ENCODE data around the gene BSDC1.

The BSDC1 gene

DNA sequence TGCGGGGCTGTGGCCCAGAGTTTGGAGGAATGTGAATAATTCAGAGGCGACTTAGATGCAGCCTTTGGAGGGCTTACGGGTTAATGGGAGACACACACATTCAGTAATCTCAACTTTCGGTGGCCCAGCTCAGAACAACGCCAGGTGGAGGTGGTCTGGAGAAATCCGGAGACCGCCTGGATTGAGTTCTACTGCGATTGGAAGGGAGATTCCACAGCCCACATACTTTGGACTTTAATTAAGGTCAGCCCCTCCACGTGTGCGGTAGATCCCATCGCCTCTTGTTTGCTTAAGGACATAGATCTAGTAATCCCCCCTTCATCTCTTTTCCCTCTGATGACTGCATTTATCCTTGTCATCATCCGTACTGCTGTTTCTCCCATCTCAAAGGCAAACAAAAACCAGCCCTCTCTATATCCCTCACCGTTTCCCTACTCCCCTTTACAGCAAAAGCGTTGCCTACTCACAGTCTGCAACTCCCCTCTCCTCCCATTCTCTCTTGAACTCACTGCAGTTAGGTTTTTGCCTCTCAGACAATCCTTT, 720 bp upstream of the BSDC1 start:
- no peak for DNase-seq (ENCODE audit: low read depth in 2 of 2)

DNA sequence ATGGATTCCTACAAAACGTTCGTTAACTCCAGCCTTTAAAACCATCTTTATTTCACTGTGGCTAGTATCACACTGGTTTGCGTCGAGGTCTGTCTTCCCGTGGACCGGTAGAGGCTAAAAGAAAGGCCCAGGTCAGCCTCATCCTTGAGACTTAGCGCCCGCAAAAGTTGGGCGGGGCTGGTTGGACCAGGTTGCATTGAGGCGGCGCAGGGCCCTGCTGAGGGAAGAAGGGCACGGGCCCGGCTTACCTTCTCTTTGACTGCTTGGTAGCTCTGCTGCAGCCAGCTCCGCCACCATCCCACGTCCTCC, 455 bp downstream of the BSDC1 start:
- DNase-seq (ENCODE audit: low read depth in 2 of 2): no peak

DNA sequence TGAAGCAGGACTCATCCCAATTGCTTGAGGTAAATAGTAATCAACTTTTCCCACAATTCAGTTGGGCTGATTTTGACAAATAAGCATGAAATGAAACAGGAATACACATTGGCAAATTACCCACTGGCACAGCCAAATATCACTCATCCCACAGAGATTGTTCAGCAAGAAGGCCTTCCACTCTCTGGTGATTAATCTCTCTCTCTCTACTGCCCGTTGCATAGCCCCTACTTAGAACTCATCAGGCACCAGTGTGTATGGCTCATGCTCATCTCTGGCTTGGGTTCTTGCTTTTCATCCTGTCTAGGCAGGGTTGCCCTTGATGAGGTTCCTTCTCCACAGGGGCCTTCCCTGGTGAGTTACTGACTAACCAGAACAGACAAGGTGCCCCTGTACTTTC, 1.1 kb downstream of the BSDC1 start:
- no peak for DNase-seq (ENCODE audit: low read depth in 2 of 2)

DNA sequence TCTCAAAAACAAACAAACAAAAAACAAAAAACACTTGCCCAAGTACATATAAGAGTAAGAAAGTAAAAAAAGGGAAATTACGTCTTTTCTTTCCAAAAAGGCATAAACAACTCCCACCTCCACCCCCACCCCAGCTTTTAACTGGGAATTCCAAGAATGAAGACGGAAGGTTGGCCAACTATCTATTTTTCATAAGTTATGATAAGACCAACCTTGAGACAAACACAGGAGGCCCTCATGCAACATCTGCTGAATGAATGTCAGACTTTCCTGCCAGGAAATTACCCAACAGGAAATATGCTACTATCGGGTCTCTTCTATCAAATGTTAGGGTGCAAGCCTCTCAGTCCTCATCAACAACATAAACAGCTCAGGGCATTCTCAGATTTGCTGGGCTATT, 1.9 kb downstream of the BSDC1 start:
- DNase-seq (ENCODE audit: low read depth in 2 of 2): no peak

DNA sequence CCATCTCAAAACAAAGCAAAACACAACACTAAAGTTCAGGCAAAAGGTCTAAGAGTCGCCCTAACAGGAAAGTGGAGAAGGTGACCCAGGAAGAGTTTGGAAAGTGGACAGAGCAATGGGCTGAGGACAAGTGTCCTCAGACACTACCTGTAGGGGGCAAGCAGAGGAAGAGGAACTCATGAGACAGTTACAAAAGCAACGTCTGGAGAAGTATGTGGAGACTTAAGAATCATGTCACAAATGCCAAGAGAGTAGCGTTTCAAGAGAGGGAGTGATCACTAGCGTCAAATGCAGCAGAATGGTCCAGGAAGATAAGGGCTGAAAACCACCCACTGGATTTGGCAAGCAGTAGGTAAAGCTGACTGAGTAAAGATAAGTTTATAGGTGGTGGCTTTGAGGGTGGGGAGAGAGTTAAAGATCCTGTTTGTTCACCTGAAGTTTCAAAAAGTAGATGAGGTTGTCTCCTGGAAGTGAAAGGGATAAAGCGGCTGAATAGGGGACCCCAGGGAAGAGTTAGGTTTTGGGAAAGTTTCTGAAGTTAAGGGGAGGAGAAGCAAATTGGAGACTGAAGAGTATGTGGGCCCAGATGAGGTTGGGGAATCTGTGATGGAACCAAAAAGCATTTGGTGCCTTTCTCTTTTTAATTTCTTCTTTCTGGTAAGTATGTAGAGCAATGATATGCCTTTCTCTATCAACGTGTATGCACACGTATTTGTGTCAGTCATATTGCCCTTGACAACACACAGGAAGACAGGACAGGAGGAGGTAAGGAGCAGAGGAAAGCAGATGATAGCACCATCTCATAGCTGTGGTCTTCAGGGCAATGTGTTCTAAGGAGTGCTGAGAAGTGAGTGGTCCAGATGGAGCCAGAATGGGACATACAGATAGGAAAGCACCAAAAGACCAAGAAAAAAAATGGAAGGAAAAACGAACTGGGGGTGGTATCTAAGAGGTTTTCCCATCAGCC, 3.1 kb downstream of the BSDC1 start:
- no peak for DNase-seq (ENCODE audit: low read depth in 2 of 2)

DNA sequence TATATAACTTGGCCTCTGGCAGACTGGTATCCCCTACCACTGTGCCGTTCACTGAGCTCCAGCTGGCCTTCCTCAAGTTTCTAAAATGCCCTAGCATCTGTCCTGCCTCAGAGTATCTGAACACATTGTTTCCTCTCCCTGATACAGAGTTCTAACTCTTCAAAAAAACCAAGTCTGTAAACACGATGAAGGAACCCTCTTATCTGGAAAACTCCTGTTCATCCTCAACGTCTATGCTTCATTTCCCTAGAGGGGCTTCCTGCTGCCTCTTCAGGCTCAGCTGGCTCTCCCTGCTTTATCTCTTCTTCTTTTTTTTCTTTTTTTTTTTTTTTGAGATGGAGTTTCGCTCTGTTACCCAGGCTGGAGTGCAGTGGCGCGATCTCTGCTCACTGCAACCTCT, 5.6 kb downstream of the BSDC1 start:
- no peak for DNase-seq (ENCODE audit: low read depth in 2 of 2)

DNA sequence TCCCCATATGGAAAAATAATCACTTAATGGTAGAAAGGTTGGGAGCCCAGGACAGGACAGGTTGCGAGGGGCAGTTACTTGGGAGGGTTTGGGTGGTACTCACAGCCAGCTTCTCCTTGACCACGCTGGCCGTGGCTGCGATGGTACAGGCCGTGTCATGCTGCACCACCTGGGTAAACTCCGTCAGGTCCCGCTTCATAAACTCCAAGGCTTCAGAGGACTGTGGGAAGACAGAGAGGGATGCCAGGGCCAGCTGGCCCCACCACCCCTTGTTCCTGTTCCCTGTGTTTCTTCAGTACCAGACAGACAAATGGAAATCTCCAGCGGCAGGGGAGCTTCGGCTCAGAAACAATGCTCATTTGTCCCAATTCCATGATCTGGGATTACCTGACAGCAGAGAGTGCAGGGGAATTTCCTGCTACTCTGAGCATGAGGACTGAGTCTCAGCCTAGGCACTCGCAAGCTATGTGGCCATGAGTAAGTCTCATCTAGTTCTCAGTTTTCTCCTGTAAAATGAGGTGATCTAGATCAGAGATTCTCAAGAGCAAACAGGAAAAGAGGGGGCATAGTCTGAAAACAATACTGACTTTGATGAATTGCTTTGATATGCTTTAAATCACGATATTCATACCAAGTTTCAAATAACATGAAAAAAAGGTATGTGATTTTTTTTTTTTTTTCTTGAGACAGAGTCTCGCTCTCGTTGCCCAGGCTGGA, 7.4 kb downstream of the BSDC1 start:
- no peak for DNase-seq (ENCODE audit: low read depth in 2 of 2)

DNA sequence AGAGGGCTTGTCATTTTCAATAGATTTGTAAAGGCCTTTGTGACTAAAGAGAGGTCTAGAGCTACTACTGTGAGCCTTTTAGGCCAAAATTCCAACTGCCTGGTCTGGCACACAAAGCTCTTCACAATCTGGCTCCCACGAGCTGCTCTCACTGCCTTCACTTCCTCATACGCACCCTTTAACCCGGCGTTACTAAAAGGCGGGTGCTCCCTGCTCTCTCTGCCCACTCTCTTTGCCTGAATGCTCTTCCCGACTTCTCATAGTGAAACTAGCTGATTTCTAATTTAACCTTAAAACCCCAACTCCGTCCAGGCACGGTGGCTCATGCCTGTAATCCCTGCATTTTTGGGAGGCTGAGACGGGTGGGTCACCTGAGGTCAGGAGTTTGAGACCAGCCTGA, 14.2 kb downstream of the BSDC1 start:
- DNase-seq (ENCODE audit: low read depth in 2 of 2): no peak

DNA sequence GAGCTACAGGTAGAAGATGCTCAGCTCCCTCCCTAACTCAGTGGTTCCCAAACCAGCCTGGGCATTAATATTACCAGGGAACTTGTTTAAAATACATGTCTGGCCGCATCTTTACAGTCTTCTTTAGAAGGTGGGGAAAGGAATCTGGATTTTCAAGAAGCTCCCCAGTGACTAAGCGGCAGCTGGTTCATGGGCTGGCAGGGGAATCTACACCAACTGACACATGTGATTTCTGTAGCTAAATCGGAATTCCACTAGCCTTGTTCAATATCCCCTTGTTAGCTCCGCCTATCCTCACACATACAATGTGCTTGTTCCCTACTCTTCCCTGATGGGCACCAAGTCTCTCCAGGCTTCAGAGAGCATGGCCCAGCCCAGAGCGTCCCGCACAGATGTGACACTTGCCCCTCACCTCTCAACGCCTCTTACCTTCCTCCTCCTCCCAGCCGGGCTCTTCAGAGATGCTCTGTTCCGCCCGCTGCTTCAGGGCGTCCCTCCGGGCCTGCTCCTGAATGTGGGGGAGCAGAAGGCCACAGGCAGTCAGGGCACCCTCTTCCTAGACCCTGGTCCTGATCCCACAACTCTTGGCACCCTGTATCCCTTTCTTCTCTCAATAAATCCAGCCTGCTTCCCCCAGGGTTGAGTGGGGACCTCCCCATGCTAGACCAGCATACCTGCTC, 16.6 kb downstream of the BSDC1 start:
- no peak for DNase-seq (ENCODE audit: low read depth in 2 of 2)

DNA sequence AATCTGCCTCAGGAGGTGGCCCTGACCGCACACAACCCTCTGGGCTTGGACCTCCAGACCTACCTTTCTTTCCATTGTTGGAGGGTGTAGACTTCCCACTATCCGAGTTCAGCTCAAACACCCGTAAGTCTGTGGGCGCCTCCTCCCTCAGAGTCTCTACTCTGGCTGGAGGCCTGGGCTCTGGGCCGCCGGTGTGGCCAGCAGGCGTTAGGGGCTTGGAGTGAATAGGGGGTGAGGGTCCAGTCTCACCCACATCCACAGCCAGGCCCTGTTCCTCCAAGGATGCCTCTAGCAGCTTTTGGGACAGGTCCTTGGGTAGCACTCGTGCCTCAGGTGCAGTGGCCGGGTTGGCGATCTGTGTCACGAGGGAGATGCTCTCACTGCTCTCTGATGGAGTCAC, 18.0 kb downstream of the BSDC1 start:
- DNase-seq (ENCODE audit: low read depth in 2 of 2): no peak

DNA sequence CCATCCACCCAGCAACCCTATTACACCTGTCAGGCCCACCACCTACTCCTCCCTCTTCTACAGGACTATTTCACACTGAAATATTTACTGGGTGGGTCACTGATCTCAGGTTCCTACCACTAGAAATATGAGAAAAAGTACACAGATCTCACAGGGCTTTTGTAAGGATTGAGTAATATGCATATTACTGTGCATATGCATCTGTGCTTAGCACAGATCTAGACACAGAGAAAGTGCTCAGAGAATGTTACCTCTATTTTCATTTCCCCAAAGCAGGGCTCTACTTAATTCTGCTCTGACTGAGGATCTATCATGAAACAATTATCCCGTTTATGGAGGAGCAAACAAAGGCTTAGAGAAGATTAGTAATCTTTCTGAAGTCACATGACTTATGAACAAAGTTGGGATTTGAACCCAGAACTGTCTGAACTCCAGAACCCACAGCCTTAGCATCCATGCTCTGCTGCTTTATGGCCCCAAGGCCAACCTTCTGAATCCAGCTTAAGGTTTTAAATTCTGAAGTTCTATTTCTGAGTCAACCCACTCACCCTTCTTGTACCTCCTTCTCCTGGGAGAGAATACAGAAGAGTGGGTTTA, 20.1 kb downstream of the BSDC1 start:
- no peak for DNase-seq (ENCODE audit: low read depth in 2 of 2)

DNA sequence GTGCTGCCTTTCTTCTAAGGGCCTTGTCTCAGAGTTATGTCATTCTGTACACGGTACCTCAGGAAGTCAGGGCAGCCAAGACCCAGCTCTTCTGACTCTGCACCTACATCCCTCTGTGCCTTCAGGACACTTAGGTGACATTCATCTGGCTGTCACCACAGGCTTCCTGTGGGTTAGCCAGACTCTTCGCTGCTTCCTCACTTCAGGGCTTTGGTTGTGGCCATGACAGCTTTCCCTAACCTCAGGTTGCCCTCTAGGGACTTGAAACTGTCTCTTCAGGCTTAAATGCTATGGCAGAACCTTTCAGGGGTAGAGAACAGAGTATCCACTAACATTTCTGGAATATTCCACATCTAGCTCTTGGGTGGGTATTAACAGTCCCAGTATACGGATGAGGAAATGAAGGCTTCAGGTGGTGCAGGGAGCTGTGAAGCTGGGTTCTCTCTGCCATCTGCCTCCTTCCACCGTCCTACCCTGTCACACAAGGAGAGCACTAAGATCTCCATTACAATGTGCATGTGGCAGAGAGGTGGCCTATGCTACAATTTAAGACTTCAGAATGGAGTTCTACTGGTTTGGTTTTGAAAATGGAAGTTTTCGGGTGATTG, 22.0 kb downstream of the BSDC1 start:
- DNase-seq (ENCODE audit: low read depth in 2 of 2): no peak

DNA sequence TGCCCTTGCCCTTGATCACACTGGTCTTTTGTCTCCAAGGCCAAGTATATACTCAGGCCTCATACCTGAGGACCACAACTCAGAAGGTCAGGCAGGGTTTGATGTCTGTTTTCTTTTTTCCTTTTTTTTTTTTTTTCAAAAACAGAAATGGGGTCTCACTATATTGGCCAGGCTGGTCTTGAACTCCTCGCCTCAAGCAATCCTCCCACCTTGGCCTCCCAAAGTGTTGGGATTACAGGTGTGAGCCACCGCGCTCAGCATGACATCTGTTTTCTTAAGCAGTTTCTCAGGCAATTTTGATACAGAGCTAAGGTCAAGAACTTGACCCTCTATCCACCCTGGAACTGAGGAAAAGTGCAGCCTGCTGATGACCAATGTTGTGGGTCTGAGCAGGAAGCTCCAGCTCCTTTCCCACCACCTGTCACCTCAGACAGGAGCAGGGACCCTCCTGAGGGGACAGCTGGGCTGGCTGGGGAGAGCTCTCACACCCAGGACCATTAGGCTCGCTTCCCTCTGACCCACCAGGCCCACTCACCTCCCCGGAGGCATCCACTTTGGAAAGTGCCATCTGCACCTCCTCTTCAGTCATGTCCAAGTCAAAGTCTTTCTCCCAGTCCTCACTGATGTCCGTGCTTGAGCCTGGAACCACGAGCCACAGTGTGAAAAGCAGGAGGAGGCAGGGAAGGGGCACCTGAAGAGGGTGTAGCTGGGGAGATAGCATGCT, 26.2 kb downstream of the BSDC1 start:
- DNase-seq (ENCODE audit: low read depth in 2 of 2): no peak

DNA sequence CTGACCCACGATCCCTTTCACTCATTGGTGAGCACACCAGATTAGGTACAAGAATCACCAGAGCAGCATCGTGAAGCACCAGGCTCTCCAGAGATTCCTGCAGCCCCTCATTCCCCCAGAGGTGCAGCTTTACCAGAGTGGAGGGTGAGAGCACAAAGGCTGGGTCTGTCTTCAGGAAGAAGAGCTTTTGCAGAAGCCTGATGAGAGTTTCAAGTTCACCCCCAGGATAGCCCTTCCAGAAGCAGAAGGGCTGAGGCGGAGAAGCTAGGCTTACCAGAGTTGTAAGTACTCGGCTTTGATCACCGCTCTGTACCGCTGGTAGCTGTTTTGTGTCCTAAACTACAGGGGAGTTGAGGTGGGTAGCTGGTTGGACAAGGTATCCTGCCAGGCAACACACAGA, 28.8 kb downstream of the BSDC1 start:
- no peak for DNase-seq (ENCODE audit: low read depth in 2 of 2)

DNA sequence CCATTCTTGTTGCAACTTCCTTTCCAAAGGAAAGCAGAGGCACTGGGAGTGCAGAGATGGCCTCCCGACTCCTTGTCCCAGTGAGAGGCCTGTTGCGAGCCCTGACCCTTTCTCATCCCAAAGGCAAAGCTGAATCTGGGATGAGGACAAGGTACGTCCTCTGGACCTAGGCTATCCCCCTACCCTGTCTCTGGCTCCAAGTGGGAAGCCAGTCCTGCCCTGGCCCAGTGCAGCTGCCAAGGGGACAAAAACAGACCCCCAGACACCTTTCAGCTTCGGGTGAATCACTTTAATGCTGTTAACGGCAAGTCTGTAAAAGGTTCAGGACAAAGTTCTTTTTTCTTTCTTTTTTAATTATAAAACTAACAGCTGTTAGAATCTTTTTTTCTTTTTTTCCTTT, 29.4 kb downstream of the BSDC1 start:
- no peak for DNase-seq (ENCODE audit: low read depth in 2 of 2)

DNA sequence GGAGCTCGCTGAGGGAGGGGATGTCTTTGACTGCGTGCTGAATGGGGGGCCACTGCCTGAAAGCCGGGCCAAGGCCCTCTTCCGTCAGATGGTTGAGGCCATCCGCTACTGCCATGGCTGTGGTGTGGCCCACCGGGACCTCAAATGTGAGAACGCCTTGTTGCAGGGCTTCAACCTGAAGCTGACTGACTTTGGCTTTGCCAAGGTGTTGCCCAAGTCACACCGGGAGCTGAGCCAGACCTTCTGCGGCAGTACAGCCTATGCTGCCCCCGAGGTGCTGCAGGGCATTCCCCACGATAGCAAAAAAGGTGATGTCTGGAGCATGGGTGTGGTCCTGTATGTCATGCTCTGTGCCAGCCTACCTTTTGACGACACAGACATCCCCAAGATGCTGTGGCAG, 30.5 kb downstream of the BSDC1 start:
- no peak for DNase-seq (ENCODE audit: low read depth in 2 of 2)

DNA sequence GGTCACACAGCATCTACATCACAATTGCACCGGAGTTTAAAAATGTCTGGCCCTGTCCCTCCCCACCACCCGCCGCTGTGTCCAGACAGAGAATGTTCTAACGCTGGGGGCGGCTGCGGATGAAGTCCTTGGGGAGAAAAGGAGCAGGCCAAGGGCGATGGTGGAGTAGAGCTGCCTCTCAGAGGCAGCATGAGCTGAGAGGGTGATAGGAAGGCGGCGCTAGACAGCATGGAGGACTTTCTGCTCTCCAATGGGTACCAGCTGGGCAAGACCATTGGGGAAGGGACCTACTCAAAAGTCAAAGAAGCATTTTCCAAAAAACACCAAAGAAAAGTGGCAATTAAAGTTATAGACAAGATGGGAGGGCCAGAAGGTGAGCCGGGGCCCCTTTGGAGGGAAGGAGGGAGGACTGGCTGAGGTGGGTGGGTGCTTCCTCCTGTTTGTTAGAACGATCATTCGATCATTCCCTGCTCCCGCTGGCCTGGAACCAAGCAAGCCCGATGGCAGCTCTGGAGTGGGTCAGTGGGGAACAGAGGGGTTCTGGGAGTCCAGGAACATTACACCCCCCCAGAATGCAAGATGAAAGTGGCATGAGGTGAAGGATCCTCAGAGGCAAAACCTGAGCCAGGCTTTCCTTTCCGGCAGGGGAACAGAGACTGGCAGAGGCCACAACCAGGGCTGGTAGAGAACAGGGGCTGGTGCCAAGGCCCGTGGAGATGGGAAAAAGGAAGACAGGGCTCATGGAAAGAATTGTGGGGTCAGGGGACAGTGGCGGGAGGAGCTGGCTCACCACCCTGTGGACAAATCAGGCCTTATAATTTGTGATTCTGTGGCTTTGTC, 31.5 kb downstream of the BSDC1 start, which contains the start of the genes FAM229A and TSSK3:
FAM229A (minus strand) TSS at position 12 of the 840 bp plus-strand sequence. CDS start 394 bp downstream, outside the sequence.
TSSK3 (plus strand) TSS at position 66 of the 840 bp plus-strand sequence; CDS start at position 229, 163 bp downstream.
- no peak for DNase-seq (ENCODE audit: low read depth in 2 of 2)

DNA sequence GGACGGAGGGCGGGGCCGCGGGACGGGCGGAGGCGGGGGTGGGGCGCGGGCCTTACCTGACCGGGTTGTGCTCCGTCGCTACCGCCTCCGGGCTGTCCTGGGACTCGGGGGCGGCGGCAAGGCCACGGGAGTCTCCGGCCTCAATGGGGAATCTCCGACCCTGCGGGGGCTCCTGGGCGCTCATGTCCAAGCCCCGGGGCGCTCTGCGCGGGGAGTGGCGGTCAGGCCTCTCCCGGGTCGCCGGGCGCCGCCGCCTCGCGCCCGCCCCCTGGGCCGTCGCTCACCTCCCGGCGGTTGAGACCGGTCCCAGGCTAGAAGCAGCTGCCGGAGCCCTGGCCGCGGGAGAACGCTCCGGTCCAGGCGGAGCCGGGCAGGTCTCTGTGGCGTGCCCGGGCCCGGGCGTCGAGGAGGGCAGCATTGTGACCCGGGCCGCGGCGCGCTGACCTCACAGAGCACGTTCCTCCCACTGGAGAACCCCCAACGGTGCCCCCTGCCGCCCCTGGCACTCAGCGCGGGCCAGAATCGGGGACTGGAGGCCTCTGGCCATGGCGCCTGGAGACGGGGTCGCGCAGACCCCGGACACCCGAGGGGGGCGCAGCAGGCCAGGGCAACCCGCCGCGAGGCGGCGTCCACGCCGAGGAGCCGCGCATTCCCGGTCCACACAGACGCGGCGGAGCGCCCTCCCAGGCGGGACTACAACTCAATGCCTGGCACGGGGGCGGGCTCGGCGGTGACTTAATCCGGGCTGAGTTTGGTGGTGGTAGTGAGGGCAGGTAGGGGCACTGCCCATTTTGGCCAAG, 32.4 kb downstream of the BSDC1 start:
- DNase-seq (ENCODE audit: low read depth in 2 of 2): no peak

DNA sequence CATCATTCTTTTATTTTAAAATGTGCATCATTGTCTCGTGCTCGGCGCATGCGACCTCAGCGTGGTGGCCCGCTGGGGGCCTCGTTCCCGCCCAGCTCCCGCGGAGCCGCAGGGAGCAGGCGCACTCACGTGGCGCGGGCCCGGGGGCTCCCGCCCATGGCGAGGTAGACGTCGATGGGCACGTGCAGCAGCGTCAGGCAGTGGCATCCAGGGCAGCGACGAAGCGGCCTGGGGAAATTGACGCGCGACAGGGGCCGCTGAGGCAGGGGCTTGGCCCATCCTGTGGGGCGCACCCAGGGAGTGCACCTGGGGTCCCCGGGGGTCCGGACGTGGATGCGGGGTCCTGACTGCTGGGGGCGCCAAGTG, 33.0 kb downstream of the BSDC1 start:
- DNase-seq (ENCODE audit: low read depth in 2 of 2): no peak
